ENCODE data around the gene HOXA9. TPM values are rescaled to one million over a fixed set of nuclear protein-coding genes. Genes with fewer than 3 reads are reported as not detected.

Gene HOXA9
- total RNA-seq, 1 experiment from 2014 or later, result 91.0 TPM

GRCh38 chr7:27144781-27145164 lies 20.6 kb downstream of the HOXA9 start:
- POLR2A ChIA-PET, result no interaction called here
- H3K27me3 ChIP-seq (ENCODE audit: insufficient read depth, low read length), result no peaks in the 10 kb centered on the region
- CTCF ChIA-PET, result no interaction called here
- H3K9me2 ChIP-seq (ENCODE audit: insufficient read depth), result no peaks in the 10 kb centered on the region
- no peak overlapping the region for H3K4me2 ChIP-seq (ENCODE audit: low read length)
- H3K36me3 ChIP-seq (ENCODE audit: control insufficient read depth in 1 of 2, insufficient read depth in 2 of 2, low read length in 2 of 2), result peaks cover 8 to 12% of the 10 kb centered on the region in 2 experiments; a peak in 3 of 4 replicates
- no peak overlapping the region for H3K4me3 ChIP-seq (replicated peaks in 1 of 2; ENCODE audit: low read depth in 1 of 2, low read length in 2 of 2)
- H3K79me2 ChIP-seq (ENCODE audit: insufficient read depth, low read length), result peaks cover 26% of the 10 kb centered on the region
- H3K9ac ChIP-seq (ENCODE audit: low read length), result no peak overlapping the region
- no peak for ATAC-seq
- intact Hi-C loops (cut with micrococcal nuclease), result no loop called here
- H3K4me1 ChIP-seq (ENCODE audit: control insufficient read depth in 1 of 2, insufficient read depth in 2 of 2, low read length in 2 of 2), result peaks cover 12 to 25% of the 10 kb centered on the region in 2 experiments
- RAD21 ChIA-PET (ENCODE audit: low non-redundant PET in 1 of 2, low total read pairs in 2 of 2, uncharacterized antibody in 2 of 2, unreplicated experiment in 2 of 2), result no interaction called here
- BruUV-seq (replicated peaks), result no TSS peak
- H3K27ac ChIP-seq (ENCODE audit: low read depth, low read length), result no peak overlapping the region
- H4K20me1 ChIP-seq (ENCODE audit: insufficient read depth), result no peaks in the 10 kb centered on the region
- H2AFZ ChIP-seq (ENCODE audit: low read depth, low read length, poor library complexity, severe bottlenecking), result no peak overlapping the region
- no peak for DNase-seq (ENCODE audit: low read depth, low spot score)
- no peak for TF ChIP-seq EZH2phosphoT487 (IDR thresholded peaks at IDR 0.05; ENCODE audit: borderline replicate concordance)
- TF ChIP-seq POLR2AphosphoS5 (IDR thresholded peaks at IDR 0.05; ENCODE audit: low read depth, low read length), result no peak
- TF ChIP-seq JUND (IDR thresholded peaks at IDR 0.05), result no peak
- no peak for TF ChIP-seq ATF3 (IDR thresholded peaks at IDR 0.05)
- TF ChIP-seq EGR1 (IDR thresholded peaks at IDR 0.05; ENCODE audit: low read depth), result no peak
- TF ChIP-seq RAD21 (IDR thresholded peaks at IDR 0.05; ENCODE audit: low read depth), result no peak
- no peak for TF ChIP-seq YY1 (IDR thresholded peaks at IDR 0.05; ENCODE audit: extremely low read depth, insufficient replicate concordance, low read depth, low read length)
- no peak for TF ChIP-seq POLR2A (IDR thresholded peaks at IDR 0.05; ENCODE audit: borderline replicate concordance, extremely low read depth, insufficient read depth, insufficient read length)
- TF ChIP-seq REST (IDR thresholded peaks at IDR 0.05; ENCODE audit: low read depth), result no peak
- no peak for TF ChIP-seq CEBPB (IDR thresholded peaks at IDR 0.05; ENCODE audit: low read depth)
- TF ChIP-seq CTCF (IDR thresholded peaks at IDR 0.05 in 2 of 3, conservative IDR thresholded peaks at IDR 0.05 in 1 of 3; ENCODE audit: borderline replicate concordance in 1 of 3, insufficient read depth in 1 of 3, low read depth in 2 of 3, low read length in 2 of 3), result no peak
- TF ChIP-seq FOSL1 (IDR thresholded peaks at IDR 0.05; ENCODE audit: low read depth), result no peak
- no peak for TF ChIP-seq SIN3A (IDR thresholded peaks at IDR 0.05; ENCODE audit: low read depth)
- TF ChIP-seq ELF1 (IDR thresholded peaks at IDR 0.05; ENCODE audit: borderline replicate concordance, low read depth), result no peak
- no peak for TF ChIP-seq SRF (IDR thresholded peaks at IDR 0.05; ENCODE audit: low read depth)
- no peak for TF ChIP-seq ZBTB33 (IDR thresholded peaks at IDR 0.05; ENCODE audit: extremely low read depth, insufficient replicate concordance, low read length)
- TF ChIP-seq SP1 (IDR thresholded peaks at IDR 0.05; ENCODE audit: low read depth), result no peak
- no peak for TF ChIP-seq MAX (IDR thresholded peaks at IDR 0.05)
- H3K9me3 ChIP-seq (ENCODE audit: control insufficient read depth in 1 of 2, insufficient read depth in 1 of 2, low read depth in 1 of 2, low read length in 2 of 2), result no peaks in the 10 kb centered on the region
